Mammary epithelial cell (primary cell): Measurements from ENCODE around the gene SH3RF3.

Experiments used
- CTCF ChIP-seq, 2 donors: IDR thresholded peaks in 1 of 2; conservative IDR thresholded peaks in 1 of 2; 2 replicates each; pipeline ENCODE4 v1.5.1; 2011 to 2012; ENCODE audit warnings: inconsistent platforms in 2 of 2, low read length in 2 of 2, mild to moderate bottlenecking in 2 of 2, control low read depth in 1 of 2, low read depth in 1 of 2; ENCODE audit not compliant: insufficient read depth in 1 of 2; ENCODE audit errors: extremely low read depth in 1 of 2
- EZH2 ChIP-seq: IDR thresholded peaks from 2 replicates; pipeline ENCODE4 v1.6.1; 2012; ENCODE audit warnings: low read length, inconsistent platforms, borderline replicate concordance

- no peak for TF ChIP-seq CTCF (conservative IDR thresholded peaks at IDR 0.05 in 1 of 2, IDR thresholded peaks at IDR 0.05 in 1 of 2; ENCODE audit: extremely low read depth in 1 of 2, insufficient read depth in 1 of 2, low read depth in 1 of 2, low read length in 2 of 2)
- TF ChIP-seq EZH2 = no peak
These were observed 236.1 kb downstream of the SH3RF3 start for GRCh38 chr2:109365131-109365530.
